Measurements from ENCODE around the gene NUDT1. TPM values are rescaled to one million over a fixed set of nuclear protein-coding genes. Genes with fewer than 3 reads are reported as not detected.

The NUDT1 gene
- total and polyA plus RNA-seq, 2 experiments from 2014 or later = 54.5 to 163 TPM

DNA sequence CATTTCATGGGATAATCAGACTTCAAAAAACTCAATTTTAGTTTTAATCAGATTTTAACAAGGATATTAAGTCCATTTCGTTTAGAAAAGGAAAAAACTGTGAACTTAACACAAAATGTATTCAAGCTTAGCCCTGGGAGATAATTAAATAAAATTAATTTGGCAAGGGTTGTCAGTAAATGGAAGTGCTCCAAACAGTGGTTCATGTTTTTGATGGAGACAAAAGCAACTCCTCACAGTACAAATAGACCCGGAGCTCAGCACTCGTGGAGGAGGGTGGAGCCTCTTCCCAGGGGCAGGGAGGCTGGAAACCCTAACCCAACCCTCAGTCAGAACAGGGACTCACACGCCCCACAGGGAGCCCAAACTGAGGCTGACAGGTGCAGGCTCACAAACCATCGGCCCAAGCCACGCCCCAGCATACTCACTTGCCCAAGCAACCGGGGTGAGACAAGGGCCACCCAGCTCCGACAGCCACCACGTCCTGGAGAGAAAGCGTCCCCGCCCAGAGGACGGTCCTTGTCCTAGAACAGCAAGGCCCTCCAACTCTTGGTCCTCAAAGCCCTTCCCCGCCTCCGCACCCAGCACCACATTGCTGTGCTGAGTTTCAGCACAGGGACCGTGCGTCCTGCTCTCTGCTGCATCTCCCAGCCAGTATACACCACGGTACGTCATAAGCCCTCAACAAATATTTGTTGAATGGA, 49.0 kb upstream of the NUDT1 start (continued):
- TF ChIP-seq, protein P1, sequence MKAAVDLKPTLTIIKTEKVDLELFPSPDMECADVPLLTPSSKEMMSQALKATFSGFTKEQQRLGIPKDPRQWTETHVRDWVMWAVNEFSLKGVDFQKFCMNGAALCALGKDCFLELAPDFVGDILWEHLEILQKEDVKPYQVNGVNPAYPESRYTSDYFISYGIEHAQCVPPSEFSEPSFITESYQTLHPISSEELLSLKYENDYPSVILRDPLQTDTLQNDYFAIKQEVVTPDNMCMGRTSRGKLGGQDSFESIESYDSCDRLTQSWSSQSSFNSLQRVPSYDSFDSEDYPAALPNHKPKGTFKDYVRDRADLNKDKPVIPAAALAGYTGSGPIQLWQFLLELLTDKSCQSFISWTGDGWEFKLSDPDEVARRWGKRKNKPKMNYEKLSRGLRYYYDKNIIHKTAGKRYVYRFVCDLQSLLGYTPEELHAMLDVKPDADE (IDR thresholded peaks at IDR 0.05) = no peak

DNA sequence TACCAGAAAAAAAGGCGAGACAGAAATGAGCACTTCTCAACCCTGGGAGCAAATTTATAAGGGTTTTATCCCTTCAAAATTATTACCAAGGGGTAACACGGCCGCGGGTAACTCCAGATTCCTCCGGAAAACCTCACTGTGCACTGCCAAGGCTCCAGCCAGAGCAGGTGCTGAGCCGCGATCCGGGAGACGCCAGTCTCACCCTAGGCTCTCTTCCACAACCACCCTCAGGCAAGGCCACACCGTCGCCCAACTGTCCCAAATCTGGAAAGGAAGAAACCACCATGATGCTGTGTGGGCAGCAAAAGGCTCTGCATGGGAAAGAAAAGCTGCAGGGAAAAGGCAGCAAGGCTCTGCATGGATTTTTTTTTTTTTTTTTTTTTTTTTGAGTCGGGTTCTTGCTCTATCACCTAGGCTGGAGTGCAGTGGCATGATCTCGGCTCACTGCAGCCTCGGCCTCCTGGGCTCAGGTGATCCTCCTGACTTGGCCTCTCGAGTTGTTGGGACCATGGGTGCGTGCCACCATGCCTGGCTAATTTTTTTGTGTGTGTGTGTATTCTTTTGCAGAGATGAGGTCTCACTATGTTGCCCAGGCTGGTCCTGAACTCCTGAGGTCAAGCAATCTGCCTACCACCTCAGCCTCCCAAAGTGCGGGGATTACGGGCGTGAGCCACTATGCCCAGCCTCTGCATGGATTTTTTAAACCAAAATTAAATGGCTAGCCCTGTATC, 48.3 kb upstream of the NUDT1 start:
- no peak overlapping the region for H3K27ac ChIP-seq (ENCODE audit: low read depth)
- no peak overlapping the region for H3K4me3 Mint-ChIP-seq
- H3K27me3 ChIP-seq (ENCODE audit: insufficient read depth) = no peaks in the 10 kb centered on the region
- ATAC-seq = no peak
- H2AFZ ChIP-seq = no peak overlapping the region
- no peak for DNase-seq (ENCODE audit: low spot score)
- peaks cover 11% of the 10 kb centered on the region for H3K36me3 ChIP-seq (ENCODE audit: insufficient read depth)
- H3K4me2 ChIP-seq = no peak overlapping the region
- H4K20me1 ChIP-seq (replicated peaks; ENCODE audit: insufficient read depth) = peaks cover 6% of the 10 kb centered on the region; the same call in 1 of the 2 replicates
- no peaks in the 10 kb centered on the region for H3K27me3 Mint-ChIP-seq (ENCODE audit: insufficient read depth, low read depth, poor library complexity)
- no peaks in the 10 kb centered on the region; the same call in 1 of the 2 replicates for H3K9me2 ChIP-seq (ENCODE audit: insufficient read depth)
- H3K4me1 ChIP-seq (ENCODE audit: insufficient read depth) = no peaks in the 10 kb centered on the region
- H3K9me3 Mint-ChIP-seq = peaks cover 8% of the 10 kb centered on the region; the same call in 2 of the 3 replicates
- peaks cover 66% of the 10 kb centered on the region for H3K36me3 Mint-ChIP-seq (ENCODE audit: low read depth)
- H3F3A ChIP-seq (replicated peaks; ENCODE audit: low read depth) = no peaks in the 10 kb centered on the region
- H3K4me1 Mint-ChIP-seq = no peaks in the 10 kb centered on the region
- H3K79me2 ChIP-seq (replicated peaks; ENCODE audit: insufficient read depth) = peaks cover 25% of the 10 kb centered on the region
- H3K27ac Mint-ChIP-seq = no peak overlapping the region; the same call in 1 of the 2 replicates
- no peak overlapping the region for H3K4me3 ChIP-seq
- TF ChIP-seq, protein P2, sequence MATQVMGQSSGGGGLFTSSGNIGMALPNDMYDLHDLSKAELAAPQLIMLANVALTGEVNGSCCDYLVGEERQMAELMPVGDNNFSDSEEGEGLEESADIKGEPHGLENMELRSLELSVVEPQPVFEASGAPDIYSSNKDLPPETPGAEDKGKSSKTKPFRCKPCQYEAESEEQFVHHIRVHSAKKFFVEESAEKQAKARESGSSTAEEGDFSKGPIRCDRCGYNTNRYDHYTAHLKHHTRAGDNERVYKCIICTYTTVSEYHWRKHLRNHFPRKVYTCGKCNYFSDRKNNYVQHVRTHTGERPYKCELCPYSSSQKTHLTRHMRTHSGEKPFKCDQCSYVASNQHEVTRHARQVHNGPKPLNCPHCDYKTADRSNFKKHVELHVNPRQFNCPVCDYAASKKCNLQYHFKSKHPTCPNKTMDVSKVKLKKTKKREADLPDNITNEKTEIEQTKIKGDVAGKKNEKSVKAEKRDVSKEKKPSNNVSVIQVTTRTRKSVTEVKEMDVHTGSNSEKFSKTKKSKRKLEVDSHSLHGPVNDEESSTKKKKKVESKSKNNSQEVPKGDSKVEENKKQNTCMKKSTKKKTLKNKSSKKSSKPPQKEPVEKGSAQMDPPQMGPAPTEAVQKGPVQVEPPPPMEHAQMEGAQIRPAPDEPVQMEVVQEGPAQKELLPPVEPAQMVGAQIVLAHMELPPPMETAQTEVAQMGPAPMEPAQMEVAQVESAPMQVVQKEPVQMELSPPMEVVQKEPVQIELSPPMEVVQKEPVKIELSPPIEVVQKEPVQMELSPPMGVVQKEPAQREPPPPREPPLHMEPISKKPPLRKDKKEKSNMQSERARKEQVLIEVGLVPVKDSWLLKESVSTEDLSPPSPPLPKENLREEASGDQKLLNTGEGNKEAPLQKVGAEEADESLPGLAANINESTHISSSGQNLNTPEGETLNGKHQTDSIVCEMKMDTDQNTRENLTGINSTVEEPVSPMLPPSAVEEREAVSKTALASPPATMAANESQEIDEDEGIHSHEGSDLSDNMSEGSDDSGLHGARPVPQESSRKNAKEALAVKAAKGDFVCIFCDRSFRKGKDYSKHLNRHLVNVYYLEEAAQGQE (IDR thresholded peaks at IDR 0.05; ENCODE audit: unreplicated experiment) = no peak
- TF ChIP-seq, protein P3, sequence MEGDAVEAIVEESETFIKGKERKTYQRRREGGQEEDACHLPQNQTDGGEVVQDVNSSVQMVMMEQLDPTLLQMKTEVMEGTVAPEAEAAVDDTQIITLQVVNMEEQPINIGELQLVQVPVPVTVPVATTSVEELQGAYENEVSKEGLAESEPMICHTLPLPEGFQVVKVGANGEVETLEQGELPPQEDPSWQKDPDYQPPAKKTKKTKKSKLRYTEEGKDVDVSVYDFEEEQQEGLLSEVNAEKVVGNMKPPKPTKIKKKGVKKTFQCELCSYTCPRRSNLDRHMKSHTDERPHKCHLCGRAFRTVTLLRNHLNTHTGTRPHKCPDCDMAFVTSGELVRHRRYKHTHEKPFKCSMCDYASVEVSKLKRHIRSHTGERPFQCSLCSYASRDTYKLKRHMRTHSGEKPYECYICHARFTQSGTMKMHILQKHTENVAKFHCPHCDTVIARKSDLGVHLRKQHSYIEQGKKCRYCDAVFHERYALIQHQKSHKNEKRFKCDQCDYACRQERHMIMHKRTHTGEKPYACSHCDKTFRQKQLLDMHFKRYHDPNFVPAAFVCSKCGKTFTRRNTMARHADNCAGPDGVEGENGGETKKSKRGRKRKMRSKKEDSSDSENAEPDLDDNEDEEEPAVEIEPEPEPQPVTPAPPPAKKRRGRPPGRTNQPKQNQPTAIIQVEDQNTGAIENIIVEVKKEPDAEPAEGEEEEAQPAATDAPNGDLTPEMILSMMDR (conservative IDR thresholded peaks at IDR 0.05; ENCODE audit: low read depth in 2 of 2) = no peak
- no peak for TF ChIP-seq ZNF114 (CRISPR knock-in tag; IDR thresholded peaks at IDR 0.05)
- TF ChIP-seq CREB1 (CRISPR knock-in tag; IDR thresholded peaks at IDR 0.05; ENCODE audit: low read depth) = no peak
- no peak for TF ChIP-seq POLR2AphosphoS5 (IDR thresholded peaks at IDR 0.05; ENCODE audit: low read depth)
- TF ChIP-seq ZNF331 (CRISPR knock-in tag; IDR thresholded peaks at IDR 0.05; ENCODE audit: low read depth) = no peak
- no peak for TF ChIP-seq STAT1 (IDR thresholded peaks at IDR 0.05; ENCODE audit: unreplicated experiment)
- TF ChIP-seq EZH2phosphoT487 (IDR thresholded peaks at IDR 0.05; ENCODE audit: unreplicated experiment) = no peak
- TF ChIP-seq EZH2 (IDR thresholded peaks at IDR 0.05; ENCODE audit: low read depth, unreplicated experiment) = no peak
- TF ChIP-seq, protein P4, sequence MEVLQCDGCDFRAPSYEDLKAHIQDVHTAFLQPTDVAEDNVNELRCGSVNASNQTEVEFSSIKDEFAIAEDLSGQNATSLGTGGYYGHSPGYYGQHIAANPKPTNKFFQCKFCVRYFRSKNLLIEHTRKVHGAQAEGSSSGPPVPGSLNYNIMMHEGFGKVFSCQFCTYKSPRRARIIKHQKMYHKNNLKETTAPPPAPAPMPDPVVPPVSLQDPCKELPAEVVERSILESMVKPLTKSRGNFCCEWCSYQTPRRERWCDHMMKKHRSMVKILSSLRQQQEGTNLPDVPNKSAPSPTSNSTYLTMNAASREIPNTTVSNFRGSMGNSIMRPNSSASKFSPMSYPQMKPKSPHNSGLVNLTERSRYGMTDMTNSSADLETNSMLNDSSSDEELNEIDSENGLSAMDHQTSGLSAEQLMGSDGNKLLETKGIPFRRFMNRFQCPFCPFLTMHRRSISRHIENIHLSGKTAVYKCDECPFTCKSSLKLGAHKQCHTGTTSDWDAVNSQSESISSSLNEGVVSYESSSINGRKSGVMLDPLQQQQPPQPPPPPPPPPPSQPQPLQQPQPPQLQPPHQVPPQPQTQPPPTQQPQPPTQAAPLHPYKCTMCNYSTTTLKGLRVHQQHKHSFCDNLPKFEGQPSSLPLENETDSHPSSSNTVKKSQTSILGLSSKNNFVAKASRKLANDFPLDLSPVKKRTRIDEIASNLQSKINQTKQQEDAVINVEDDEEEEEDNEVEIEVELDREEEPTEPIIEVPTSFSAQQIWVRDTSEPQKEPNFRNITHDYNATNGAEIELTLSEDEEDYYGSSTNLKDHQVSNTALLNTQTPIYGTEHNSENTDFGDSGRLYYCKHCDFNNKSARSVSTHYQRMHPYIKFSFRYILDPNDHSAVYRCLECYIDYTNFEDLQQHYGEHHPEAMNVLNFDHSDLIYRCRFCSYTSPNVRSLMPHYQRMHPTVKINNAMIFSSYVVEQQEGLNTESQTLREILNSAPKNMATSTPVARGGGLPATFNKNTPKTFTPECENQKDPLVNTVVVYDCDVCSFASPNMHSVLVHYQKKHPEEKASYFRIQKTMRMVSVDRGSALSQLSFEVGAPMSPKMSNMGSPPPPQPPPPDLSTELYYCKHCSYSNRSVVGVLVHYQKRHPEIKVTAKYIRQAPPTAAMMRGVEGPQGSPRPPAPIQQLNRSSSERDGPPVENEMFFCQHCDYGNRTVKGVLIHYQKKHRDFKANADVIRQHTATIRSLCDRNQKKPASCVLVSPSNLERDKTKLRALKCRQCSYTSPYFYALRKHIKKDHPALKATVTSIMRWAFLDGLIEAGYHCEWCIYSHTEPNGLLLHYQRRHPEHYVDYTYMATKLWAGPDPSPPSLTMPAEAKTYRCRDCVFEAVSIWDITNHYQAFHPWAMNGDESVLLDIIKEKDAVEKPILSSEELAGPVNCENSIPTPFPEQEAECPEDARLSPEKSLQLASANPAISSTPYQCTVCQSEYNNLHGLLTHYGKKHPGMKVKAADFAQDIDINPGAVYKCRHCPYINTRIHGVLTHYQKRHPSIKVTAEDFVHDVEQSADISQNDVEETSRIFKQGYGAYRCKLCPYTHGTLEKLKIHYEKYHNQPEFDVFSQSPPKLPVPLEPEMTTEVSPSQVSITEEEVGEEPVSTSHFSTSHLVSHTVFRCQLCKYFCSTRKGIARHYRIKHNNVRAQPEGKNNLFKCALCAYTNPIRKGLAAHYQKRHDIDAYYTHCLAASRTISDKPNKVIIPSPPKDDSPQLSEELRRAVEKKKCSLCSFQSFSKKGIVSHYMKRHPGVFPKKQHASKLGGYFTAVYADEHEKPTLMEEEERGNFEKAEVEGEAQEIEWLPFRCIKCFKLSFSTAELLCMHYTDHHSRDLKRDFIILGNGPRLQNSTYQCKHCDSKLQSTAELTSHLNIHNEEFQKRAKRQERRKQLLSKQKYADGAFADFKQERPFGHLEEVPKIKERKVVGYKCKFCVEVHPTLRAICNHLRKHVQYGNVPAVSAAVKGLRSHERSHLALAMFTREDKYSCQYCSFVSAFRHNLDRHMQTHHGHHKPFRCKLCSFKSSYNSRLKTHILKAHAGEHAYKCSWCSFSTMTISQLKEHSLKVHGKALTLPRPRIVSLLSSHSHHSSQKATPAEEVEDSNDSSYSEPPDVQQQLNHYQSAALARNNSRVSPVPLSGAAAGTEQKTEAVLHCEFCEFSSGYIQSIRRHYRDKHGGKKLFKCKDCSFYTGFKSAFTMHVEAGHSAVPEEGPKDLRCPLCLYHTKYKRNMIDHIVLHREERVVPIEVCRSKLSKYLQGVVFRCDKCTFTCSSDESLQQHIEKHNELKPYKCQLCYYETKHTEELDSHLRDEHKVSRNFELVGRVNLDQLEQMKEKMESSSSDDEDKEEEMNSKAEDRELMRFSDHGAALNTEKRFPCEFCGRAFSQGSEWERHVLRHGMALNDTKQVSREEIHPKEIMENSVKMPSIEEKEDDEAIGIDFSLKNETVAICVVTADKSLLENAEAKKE (CRISPR knock-in tag; IDR thresholded peaks at IDR 0.05) = no peak

Data from GM23338 (cell line).